Measurements from ENCODE around the gene BMP5.

The BMP5 gene

GRCh38 chr6:55811074-55811473 lies 64.3 kb downstream of the BMP5 start:
- DNase-seq (ENCODE audit: low spot score): no peak

- no peak for DNase-seq (ENCODE audit: low spot score)
Measured at GRCh38 chr6:55802259-55802658, 73.1 kb downstream of the BMP5 start.

- DNase-seq (ENCODE audit: low spot score): no peak
Measured at GRCh38 chr6:55798571-55798970, 76.8 kb downstream of the BMP5 start.

GRCh38 chr6:55794136-55794812 lies 81.1 kb downstream of the BMP5 start:
- DNase-seq (ENCODE audit: low spot score): peak; percentile 85

GRCh38 chr6:55785273-55785672 lies 90.1 kb downstream of the BMP5 start:
- no peak for DNase-seq (ENCODE audit: low spot score)

GRCh38 chr6:55782275-55782674 lies 93.1 kb downstream of the BMP5 start:
- DNase-seq (ENCODE audit: low spot score): no peak

GRCh38 chr6:55778705-55779104 lies 96.7 kb downstream of the BMP5 start:
- DNase-seq (ENCODE audit: low spot score): no peak

GRCh38 chr6:55777469-55777868 lies 97.9 kb downstream of the BMP5 start:
- no peak for DNase-seq (ENCODE audit: low spot score)

- DNase-seq (ENCODE audit: low spot score): no peak
Measured at GRCh38 chr6:55776113-55776512, 99.3 kb downstream of the BMP5 start.

- no peak for DNase-seq (ENCODE audit: low spot score)
Measured at GRCh38 chr6:55775029-55775318, 100.4 kb downstream of the BMP5 start.

- no peak for DNase-seq (ENCODE audit: low spot score)
Measured at GRCh38 chr6:55774286-55775028, 100.9 kb downstream of the BMP5 start.

GRCh38 chr6:55773620-55774216 lies 101.7 kb downstream of the BMP5 start:
- no peak for DNase-seq (ENCODE audit: low spot score)

GRCh38 chr6:55772730-55773129 lies 102.7 kb downstream of the BMP5 start:
- no peak for DNase-seq (ENCODE audit: low spot score)

- DNase-seq (ENCODE audit: low spot score): no peak
Measured at GRCh38 chr6:55759536-55759935, 115.9 kb downstream of the BMP5 start.

GRCh38 chr6:55758156-55758937 lies 117.0 kb downstream of the BMP5 start:
- peak; percentile 75 for DNase-seq (ENCODE audit: low spot score)

GRCh38 chr6:55756531-55757031 lies 118.8 kb downstream of the BMP5 start:
- no peak for DNase-seq (ENCODE audit: low spot score)

GRCh38 chr6:55748880-55749279 lies 126.5 kb downstream of the BMP5 start:
- DNase-seq (ENCODE audit: low spot score): no peak

- DNase-seq (ENCODE audit: low spot score): no peak
Measured at GRCh38 chr6:55746473-55746872, 128.9 kb downstream of the BMP5 start.

GRCh38 chr6:55734256-55734655 lies 141.1 kb downstream of the BMP5 start:
- DNase-seq (ENCODE audit: low spot score): peak; percentile 42

GRCh38 chr6:55729665-55730064 lies 145.7 kb downstream of the BMP5 start:
- no peak for DNase-seq (ENCODE audit: low spot score)

GRCh38 chr6:55726144-55726543 lies 149.2 kb downstream of the BMP5 start:
- no peak for DNase-seq (ENCODE audit: low spot score)

GRCh38 chr6:55714831-55715230 lies 160.6 kb downstream of the BMP5 start:
- DNase-seq (ENCODE audit: low spot score): no peak

- peak; percentile 21 for DNase-seq (ENCODE audit: low spot score)
Measured at GRCh38 chr6:55713436-55713835, 162.0 kb downstream of the BMP5 start.

All from kidney tubule cell (primary cell).